Measurements from ENCODE around the gene ABI1. TPM values are rescaled to one million over a fixed set of nuclear protein-coding genes. Genes with fewer than 3 reads are reported as not detected.

The ABI1 gene
- total and polyA plus RNA-seq, 9 of the 15 experiments (the other 6 are each of a cell fraction or from before 2014, with no cell fraction given) = 22.1 to 52.3 (median 39.0) TPM

GRCh38 chr10:26717476-26717875 lies 143.3 kb downstream of the ABI1 start (continued):
- no peak for TF ChIP-seq SP2 (IDR thresholded peaks at IDR 0.05; ENCODE audit: extremely low read depth, low read depth, low read length, poor library complexity, severe bottlenecking)
- no peak for TF ChIP-seq MCM5 (IDR thresholded peaks at IDR 0.05; ENCODE audit: low read depth)
- TF ChIP-seq POLR2AphosphoS2 (IDR thresholded peaks at IDR 0.05; ENCODE audit: low read length) = no peak
- TF ChIP-seq, protein P1, sequence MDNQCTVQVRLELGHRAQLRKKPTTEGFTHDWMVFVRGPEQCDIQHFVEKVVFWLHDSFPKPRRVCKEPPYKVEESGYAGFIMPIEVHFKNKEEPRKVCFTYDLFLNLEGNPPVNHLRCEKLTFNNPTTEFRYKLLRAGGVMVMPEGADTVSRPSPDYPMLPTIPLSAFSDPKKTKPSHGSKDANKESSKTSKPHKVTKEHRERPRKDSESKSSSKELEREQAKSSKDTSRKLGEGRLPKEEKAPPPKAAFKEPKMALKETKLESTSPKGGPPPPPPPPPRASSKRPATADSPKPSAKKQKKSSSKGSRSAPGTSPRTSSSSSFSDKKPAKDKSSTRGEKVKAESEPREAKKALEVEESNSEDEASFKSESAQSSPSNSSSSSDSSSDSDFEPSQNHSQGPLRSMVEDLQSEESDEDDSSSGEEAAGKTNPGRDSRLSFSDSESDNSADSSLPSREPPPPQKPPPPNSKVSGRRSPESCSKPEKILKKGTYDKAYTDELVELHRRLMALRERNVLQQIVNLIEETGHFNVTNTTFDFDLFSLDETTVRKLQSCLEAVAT (IDR thresholded peaks at IDR 0.05) = no peak
- TF ChIP-seq ZFP1 (CRISPR knock-in tag; IDR thresholded peaks at IDR 0.05) = no peak
- TF ChIP-seq, protein P2, sequence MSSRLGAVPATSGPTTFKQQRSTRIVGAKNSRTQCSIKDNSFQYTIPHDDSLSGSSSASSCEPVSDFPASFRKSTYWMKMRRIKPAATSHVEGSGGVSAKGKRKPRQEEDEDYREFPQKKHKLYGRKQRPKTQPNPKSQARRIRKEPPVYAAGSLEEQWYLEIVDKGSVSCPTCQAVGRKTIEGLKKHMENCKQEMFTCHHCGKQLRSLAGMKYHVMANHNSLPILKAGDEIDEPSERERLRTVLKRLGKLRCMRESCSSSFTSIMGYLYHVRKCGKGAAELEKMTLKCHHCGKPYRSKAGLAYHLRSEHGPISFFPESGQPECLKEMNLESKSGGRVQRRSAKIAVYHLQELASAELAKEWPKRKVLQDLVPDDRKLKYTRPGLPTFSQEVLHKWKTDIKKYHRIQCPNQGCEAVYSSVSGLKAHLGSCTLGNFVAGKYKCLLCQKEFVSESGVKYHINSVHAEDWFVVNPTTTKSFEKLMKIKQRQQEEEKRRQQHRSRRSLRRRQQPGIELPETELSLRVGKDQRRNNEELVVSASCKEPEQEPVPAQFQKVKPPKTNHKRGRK (tag; IDR thresholded peaks at IDR 0.05) = no peak
- no peak for TF ChIP-seq POLR2B (IDR thresholded peaks at IDR 0.05; ENCODE audit: low read depth, partially characterized antibody)

DNA sequence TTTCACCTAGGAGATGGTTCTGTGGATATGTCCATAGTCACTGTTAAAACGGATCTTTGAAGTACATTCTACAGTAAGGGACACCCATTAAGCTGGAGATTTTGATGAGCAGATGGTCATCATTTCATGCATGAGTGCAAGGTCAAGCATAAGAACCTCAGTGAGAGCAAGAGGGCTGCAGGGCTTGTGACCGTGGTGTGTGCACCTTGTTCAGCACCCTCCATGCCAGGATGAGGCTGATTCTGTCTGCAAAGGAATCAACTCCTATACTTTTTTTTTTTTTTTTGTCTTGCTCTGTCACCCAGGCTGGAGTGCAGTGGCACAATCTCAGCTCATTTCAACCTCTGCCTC lies 145.6 kb downstream of the ABI1 start:
- Histone ChIP-seq H3K9me3 (replicated peaks; ENCODE audit: control insufficient read depth, insufficient read depth, low read depth, low read length) (no peaks in the 10 kb centered on the region), H3K36me3 (ENCODE audit: control insufficient read depth, insufficient read depth, low read length) (peaks cover 61% of the 10 kb centered on the region), H4K20me1 (replicated peaks; ENCODE audit: control insufficient read depth, insufficient read depth, low read length) (no peaks in the 10 kb centered on the region), H3K4me1 (replicated peaks in 1 of 2; ENCODE audit: control insufficient read depth in 2 of 2, insufficient read depth in 2 of 2, low read length in 2 of 2) (no peaks in the 10 kb centered on the region), H3K79me2 (ENCODE audit: control insufficient read depth, insufficient read depth, low read length) (no peaks in the 10 kb centered on the region), H3K4me2 (ENCODE audit: insufficient read depth, low read length) (no peak overlapping the region), H3K9ac (ENCODE audit: insufficient read depth in 1 of 2, low read depth in 2 of 2, low read length in 2 of 2) (no peak overlapping the region), H3K4me3 (no peak overlapping the region), H3K27ac (ENCODE audit: extremely low read depth, low read depth, low read length) (no peak overlapping the region), H3K27me3 (ENCODE audit: control insufficient read depth in 2 of 2, insufficient read depth in 2 of 2, low read length in 2 of 2) (no peaks in the 10 kb centered on the region), H2AFZ (ENCODE audit: low read depth, low read length) (no peak overlapping the region), H3K9me1 (ENCODE audit: control insufficient read depth, insufficient read depth, low read length) (no peaks in the 10 kb centered on the region)
- DNase-seq (ENCODE audit: extremely low read depth in 1 of 4, low spot score in 3 of 4) (no peak), ATAC-seq (no peak), FAIRE-seq (no peak)
- ChIA-PET POLR2A (interaction anchor here (0.6 to 1.0 kb wide), 2 partner anchors 9 to 24 kb away, joined by 3 read pairs; no protein-coding TSS in a partner anchor), CTCF (ENCODE audit: low intra/inter-chr PET ratio) (no interaction called here)
- in situ Hi-C loops (cut with MboI) = no loop called here
- intact Hi-C loops (cut with micrococcal nuclease) = no loop called here
- 92% methylated on average over 2 of the region's 2 CpGs for whole genome bisulfite sequencing (ENCODE audit: insufficient coverage, low coverage, missing lambda C conversion rate)
- BruUV-seq (replicated peaks) = no TSS peak
- TF ChIP-seq, protein P1 (IDR thresholded peaks at IDR 0.05) = no peak
- TF ChIP-seq HSF4 (CRISPR knock-in tag; IDR thresholded peaks at IDR 0.05; ENCODE audit: borderline replicate concordance) (no peak), UBTF (IDR thresholded peaks at IDR 0.05; ENCODE audit: borderline replicate concordance in 1 of 2, low read depth in 2 of 2, low read length in 2 of 2) (no peak), MECOM (CRISPR knock-in tag; IDR thresholded peaks at IDR 0.05) (no peak), FOXK2 (conservative IDR thresholded peaks at IDR 0.05 in 1 of 2, IDR thresholded peaks at IDR 0.05 in 1 of 2; ENCODE audit: low read depth in 2 of 2) (no peak)
- TF ChIP-seq, protein P3, sequence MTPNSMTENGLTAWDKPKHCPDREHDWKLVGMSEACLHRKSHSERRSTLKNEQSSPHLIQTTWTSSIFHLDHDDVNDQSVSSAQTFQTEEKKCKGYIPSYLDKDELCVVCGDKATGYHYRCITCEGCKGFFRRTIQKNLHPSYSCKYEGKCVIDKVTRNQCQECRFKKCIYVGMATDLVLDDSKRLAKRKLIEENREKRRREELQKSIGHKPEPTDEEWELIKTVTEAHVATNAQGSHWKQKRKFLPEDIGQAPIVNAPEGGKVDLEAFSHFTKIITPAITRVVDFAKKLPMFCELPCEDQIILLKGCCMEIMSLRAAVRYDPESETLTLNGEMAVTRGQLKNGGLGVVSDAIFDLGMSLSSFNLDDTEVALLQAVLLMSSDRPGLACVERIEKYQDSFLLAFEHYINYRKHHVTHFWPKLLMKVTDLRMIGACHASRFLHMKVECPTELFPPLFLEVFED (CRISPR knock-in tag; conservative IDR thresholded peaks at IDR 0.05) = no peak
